Endothelial cell of umbilical vein (primary cell): ENCODE results near the gene OSBPL6. TPM values are rescaled to one million over a fixed set of nuclear protein-coding genes. Genes with fewer than 3 reads are reported as not detected.

Experiments used
- BruUV-seq: library from RNA; stranded (reverse); fragments of 400-500 nt; replicated peaks from 2 replicates; lab custom pipeline; 2021; lab: Mats Ljungman, UMichigan
- CTCF ChIA-PET: fragments of 300-600, 350-600 bp; sonication (Branson Sonifier 250); formaldehyde crosslinking; loops from one replicate; lab custom pipeline; 2021; ENCODE audit warnings: antibody characterized with exemption, inconsistent platforms; lab: Charles Lee
- POLR2A ChIA-PET: fragments of 300-600, 350-600 bp; sonication (Branson Sonifier 250); formaldehyde crosslinking; loops from one replicate; lab custom pipeline; 2021; ENCODE audit warnings: antibody characterized with exemption, inconsistent platforms; lab: Charles Lee
- DNase-seq: peaks from one replicate; pipeline ENCODE4 v3.0.0-alpha.2; 2011; ENCODE audit warnings: low read depth, low spot score
- FAIRE-seq: peaks from 2 replicates; lab custom pipeline; 2011; peaks lifted over from hg19 to GRCh38; lab: Jason Lieb, UNC
- H2AFZ ChIP-seq: 2 replicates; pipeline ENCODE4 v1.6.0; 2012; ENCODE audit warnings: low read depth, low read length, control low read depth, inconsistent platforms
- H3K27ac ChIP-seq: 2 replicates; pipeline ENCODE4 v1.5.1; 2011; ENCODE audit warnings: low read depth, mild to moderate bottlenecking, control low read depth, low read length, moderate library complexity; ENCODE audit not compliant: insufficient read depth
- H3K27me3 ChIP-seq, 2 experiments: 2 replicates each; pipeline versions ENCODE4 v1.6.0 to v1.6.1; 2011; ENCODE audit warnings: low read length in 2 of 2, mixed read lengths in 1 of 2; ENCODE audit not compliant: control insufficient read depth in 2 of 2, insufficient read depth in 2 of 2
- H3K36me3 ChIP-seq, 2 experiments: 2 replicates in 1 of 2; 3 replicates in 1 of 2; pipeline ENCODE4 v1.5.1; 2011; ENCODE audit warnings: low read length in 2 of 2, mild to moderate bottlenecking in 1 of 2, moderate library complexity in 1 of 2; ENCODE audit not compliant: control insufficient read depth in 2 of 2, insufficient read depth in 2 of 2; ENCODE audit errors: extremely low read depth in 1 of 2
- H3K4me1 ChIP-seq: 3 replicates; pipeline ENCODE4 v1.5.1; 2011; ENCODE audit warnings: mild to moderate bottlenecking, low read length; ENCODE audit not compliant: control insufficient read depth, insufficient read depth; ENCODE audit errors: extremely low read depth
- H3K4me2 ChIP-seq: 2 replicates; pipeline ENCODE4 v1.6.1; 2011; ENCODE audit warnings: low read length, control low read depth, mixed read lengths; ENCODE audit not compliant: insufficient read depth
- H3K4me3 ChIP-seq, 3 experiments: fragments of 200-600 bp in 1 of 3; sonication (generic), shearing (Covaris generic) in 1 of 3; replicated peaks in 1 of 3; 2 replicates each; pipeline ENCODE4 v1.5.1; 2011 to 2016; ENCODE audit warnings: control low read depth in 3 of 3, low read length in 3 of 3, mild to moderate bottlenecking in 2 of 3, inconsistent platforms in 1 of 3, low read depth in 1 of 3, moderate library complexity in 1 of 3; ENCODE audit not compliant: insufficient read depth in 1 of 3
- H3K79me2 ChIP-seq: 2 replicates; pipeline ENCODE4 v1.6.0; 2012; ENCODE audit warnings: low read length, inconsistent platforms; ENCODE audit not compliant: control insufficient read depth, insufficient read depth
- H3K9ac ChIP-seq: replicated peaks from 2 replicates; pipeline ENCODE3; 2011; ENCODE audit warnings: low read length, control low read depth; ENCODE audit not compliant: insufficient read depth; ENCODE audit errors: extremely low read depth
- H3K9me1 ChIP-seq: replicated peaks from 3 replicates; pipeline ENCODE4 v1.6.0; 2011; ENCODE audit warnings: mild to moderate bottlenecking, low read length; ENCODE audit not compliant: control insufficient read depth, insufficient read depth; ENCODE audit errors: extremely low read depth
- H3K9me3 ChIP-seq: replicated peaks from 2 replicates; pipeline ENCODE4 v1.5.1; 2012; ENCODE audit warnings: low read length, inconsistent platforms; ENCODE audit not compliant: control insufficient read depth, insufficient read depth
- H4K20me1 ChIP-seq: replicated peaks from 2 replicates; pipeline ENCODE3; 2011; ENCODE audit warnings: mild to moderate bottlenecking, low read length; ENCODE audit not compliant: control insufficient read depth, insufficient read depth; ENCODE audit errors: extremely low read depth
- CTCF ChIP-seq, 2 donors: IDR thresholded peaks; 1 replicate in 1 of 2; 2 replicates in 1 of 2; pipeline ENCODE4 v1.5.1; 2011; ENCODE audit warnings: low read length in 2 of 2, mild to moderate bottlenecking in 2 of 2, moderate library complexity in 2 of 2, control low read depth in 1 of 2, inconsistent platforms in 1 of 2, low read depth in 1 of 2; ENCODE audit not compliant: insufficient read depth in 1 of 2; ENCODE audit errors: extremely low read depth in 1 of 2
- EZH2 ChIP-seq: IDR thresholded peaks from 2 replicates; pipeline ENCODE4 v1.6.1; 2012; ENCODE audit warnings: borderline replicate concordance, low read depth, mild to moderate bottlenecking, moderate library complexity, low read length, inconsistent platforms; ENCODE audit not compliant: severe bottlenecking
- FOS ChIP-seq: IDR thresholded peaks from 2 replicates; pipeline ENCODE4 v1.6.1; 2011; ENCODE audit warnings: mild to moderate bottlenecking, low read length, moderate library complexity, borderline replicate concordance; ENCODE audit not compliant: insufficient read depth
- GATA2 ChIP-seq: IDR thresholded peaks from 2 replicates; pipeline ENCODE4 v1.7.0; 2011; ENCODE audit warnings: low read depth, mild to moderate bottlenecking, moderate library complexity, mixed read lengths, low read length; ENCODE audit not compliant: insufficient read length, insufficient read depth
- JUN ChIP-seq: IDR thresholded peaks from 2 replicates; pipeline ENCODE4 v1.6.1; 2011; ENCODE audit warnings: borderline replicate concordance, low read depth; ENCODE audit not compliant: insufficient read length, insufficient read depth
- MAX ChIP-seq: IDR thresholded peaks from 2 replicates; pipeline ENCODE4 v1.6.1; 2011; ENCODE audit not compliant: insufficient read depth, insufficient read length
- MYC ChIP-seq: IDR thresholded peaks from one replicate; pipeline ENCODE4 v1.6.1; 2011; ENCODE audit warnings: mild to moderate bottlenecking, low read depth, low read length
- POLR2A ChIP-seq: IDR thresholded peaks from 2 replicates; pipeline ENCODE4 v1.6.1; 2012; ENCODE audit warnings: low read depth, mild to moderate bottlenecking, control low read depth, low read length
- POLR2AphosphoS5 ChIP-seq: IDR thresholded peaks from 2 replicates; pipeline ENCODE4 v1.6.1; 2012; ENCODE audit warnings: low read depth, mild to moderate bottlenecking, control low read depth, low read length, moderate library complexity; ENCODE audit not compliant: insufficient read depth
- dilution Hi-C: fragments of 300-500 bp; cut with MboI; formaldehyde crosslinking; loops from one replicate; pipeline ENCODE4 v1.15.0; 2019; ENCODE audit warnings: low sequenced_read_pairs; ENCODE audit not compliant: extremely low pct_ligation_motif_present
- intact Hi-C: fragments of 100-400 bp; cut with micrococcal nuclease; formaldehyde crosslinking; loops from one replicate; pipeline ENCODE4 v1.10.0; 2022
- polyA plus RNA-seq, 4 experiments: library from polyadenylated mRNA; depleted of rRNA in 3 of 4; stranded (reverse) in 3 of 4; unstranded in 1 of 4; fragments of >200 nt; gene quantifications; 2 replicates each; pipeline versions ENCODE4 v1.2.1 to v1.2.3, GENCODE V29; 2011 to 2012; ENCODE audit warnings: missing spikeins in 1 of 4
- total RNA-seq: library from RNA; stranded (reverse); gene quantifications from 2 replicates; pipeline ENCODE4 v1.2.3, GENCODE V29; 2021

Gene OSBPL6
- total and polyA plus RNA-seq, 2 donors (not counting 3 experiments of a cell fraction or from before 2014, with no cell fraction given): 1.5 to 2.3 TPM

GRCh38 chr2:178257127-178257526 lies 62.8 kb downstream of the OSBPL6 start:
- Histone ChIP-seq H4K20me1 (no peaks in the 10 kb centered on the region), H3K4me3 (no peak overlapping the region), H3K4me2 (no peak overlapping the region), H3K36me3 (no peaks in the 10 kb centered on the region), H2AFZ (no peak overlapping the region), H3K9ac (no peak overlapping the region), H3K27me3 (no peaks in the 10 kb centered on the region), H3K4me1 (no peaks in the 10 kb centered on the region), H3K79me2 (no peaks in the 10 kb centered on the region), H3K27ac (no peak overlapping the region), H3K9me1 (no peaks in the 10 kb centered on the region), H3K9me3 (no peaks in the 10 kb centered on the region)
- no TSS peak for BruUV-seq
- FAIRE-seq: no peak
- DNase-seq: no peak
- CTCF ChIA-PET: interaction anchor here (1.0 kb wide), 1 partner anchor 10 kb away, joined by 4 read pairs; no protein-coding TSS in a partner anchor
- intact Hi-C loops (no loop called here), dilution Hi-C loops (no loop called here)
- no peak for TF ChIP-seq GATA2
- no peak for TF ChIP-seq MAX
- no peak for TF ChIP-seq MYC
- no peak for TF ChIP-seq POLR2A
- TF ChIP-seq EZH2: no peak
- no peak for TF ChIP-seq POLR2AphosphoS5
- no peak for TF ChIP-seq CTCF (IDR thresholded peaks at IDR 0.05; ENCODE audit: extremely low read depth in 1 of 2, insufficient read depth in 1 of 2, low read depth in 1 of 2, low read length in 2 of 2)
- TF ChIP-seq JUN: no peak
- TF ChIP-seq FOS: no peak
- POLR2A ChIA-PET: no interaction called here
